ENCODE data around the gene HOXC9.

The HOXC9 gene

DNA sequence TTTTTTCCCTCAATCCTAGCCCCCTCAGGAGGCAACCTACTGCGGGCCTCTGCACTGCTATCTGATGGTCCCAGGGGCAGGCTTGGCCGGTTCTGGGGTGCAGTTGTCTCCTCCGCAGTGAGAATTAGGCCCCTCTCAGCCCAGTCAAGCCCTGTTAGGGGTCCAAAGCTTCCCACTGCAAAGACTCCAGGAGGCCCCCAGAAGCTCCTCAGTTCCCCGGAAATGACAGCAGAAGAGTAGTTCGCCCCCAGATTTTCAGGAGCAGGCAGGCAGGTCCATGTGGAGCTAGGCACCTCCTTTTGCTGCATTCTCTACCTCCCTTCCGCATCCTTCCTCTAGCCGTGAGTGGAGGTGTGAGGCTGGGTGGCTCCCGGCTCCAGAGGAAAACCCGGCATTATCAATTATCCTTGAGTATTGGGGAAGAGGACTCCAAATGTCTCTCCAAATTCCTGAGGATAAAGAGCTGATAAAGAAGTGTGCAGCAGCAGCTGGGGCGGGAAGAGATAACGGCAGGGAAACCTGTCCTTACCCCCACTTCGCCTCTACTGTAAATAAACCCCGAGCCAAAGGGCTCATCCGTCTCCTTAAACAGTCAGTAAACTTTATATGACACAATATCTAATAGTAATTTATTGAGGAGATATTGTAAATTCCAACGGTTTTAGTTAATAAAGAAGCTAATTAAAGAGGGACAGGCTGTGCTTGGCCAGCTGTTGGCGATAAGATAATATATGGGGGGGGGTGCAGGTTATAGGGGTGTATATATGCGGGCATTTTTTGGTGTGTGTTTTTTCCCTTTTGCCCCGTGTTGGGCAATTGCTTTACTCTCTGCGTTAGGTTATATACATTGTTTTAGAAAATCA, 45.9 kb upstream of the HOXC9 start:
- TF ChIP-seq, protein P1, sequence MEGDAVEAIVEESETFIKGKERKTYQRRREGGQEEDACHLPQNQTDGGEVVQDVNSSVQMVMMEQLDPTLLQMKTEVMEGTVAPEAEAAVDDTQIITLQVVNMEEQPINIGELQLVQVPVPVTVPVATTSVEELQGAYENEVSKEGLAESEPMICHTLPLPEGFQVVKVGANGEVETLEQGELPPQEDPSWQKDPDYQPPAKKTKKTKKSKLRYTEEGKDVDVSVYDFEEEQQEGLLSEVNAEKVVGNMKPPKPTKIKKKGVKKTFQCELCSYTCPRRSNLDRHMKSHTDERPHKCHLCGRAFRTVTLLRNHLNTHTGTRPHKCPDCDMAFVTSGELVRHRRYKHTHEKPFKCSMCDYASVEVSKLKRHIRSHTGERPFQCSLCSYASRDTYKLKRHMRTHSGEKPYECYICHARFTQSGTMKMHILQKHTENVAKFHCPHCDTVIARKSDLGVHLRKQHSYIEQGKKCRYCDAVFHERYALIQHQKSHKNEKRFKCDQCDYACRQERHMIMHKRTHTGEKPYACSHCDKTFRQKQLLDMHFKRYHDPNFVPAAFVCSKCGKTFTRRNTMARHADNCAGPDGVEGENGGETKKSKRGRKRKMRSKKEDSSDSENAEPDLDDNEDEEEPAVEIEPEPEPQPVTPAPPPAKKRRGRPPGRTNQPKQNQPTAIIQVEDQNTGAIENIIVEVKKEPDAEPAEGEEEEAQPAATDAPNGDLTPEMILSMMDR (IDR thresholded peaks at IDR 0.05; ENCODE audit: insufficient read depth, missing control alignments): no peak
- DNase-seq (ENCODE audit: insufficient read length, low spot score): no peak
- no peak for FAIRE-seq

DNA sequence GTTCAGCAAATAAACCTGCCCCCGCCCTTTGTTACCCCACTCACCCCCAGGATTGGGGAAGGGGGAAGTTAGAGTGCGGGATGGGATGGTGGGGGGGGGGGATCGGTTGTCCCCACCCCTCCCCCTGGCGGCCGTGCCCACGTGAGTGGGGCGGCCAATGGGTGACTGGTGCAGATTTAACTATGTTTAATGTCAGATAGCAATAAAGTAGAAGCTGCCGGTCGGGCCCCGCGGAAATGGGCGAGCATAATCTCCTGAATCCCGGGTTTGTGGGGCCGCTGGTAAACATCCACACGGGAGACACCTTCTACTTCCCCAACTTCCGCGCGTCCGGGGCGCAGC, 45.3 kb upstream of the HOXC9 start, which contains the start of gene HOXC12:
Gene HOXC12 (plus strand): TSS at position 210 of the 342 bp plus-strand sequence. CDS start 27 bp downstream, at position 237.
- TF ChIP-seq, protein P1 (IDR thresholded peaks at IDR 0.05; ENCODE audit: insufficient read depth, missing control alignments): no peak
- DNase-seq (ENCODE audit: insufficient read length, low spot score) (no peak), FAIRE-seq (no peak)

DNA sequence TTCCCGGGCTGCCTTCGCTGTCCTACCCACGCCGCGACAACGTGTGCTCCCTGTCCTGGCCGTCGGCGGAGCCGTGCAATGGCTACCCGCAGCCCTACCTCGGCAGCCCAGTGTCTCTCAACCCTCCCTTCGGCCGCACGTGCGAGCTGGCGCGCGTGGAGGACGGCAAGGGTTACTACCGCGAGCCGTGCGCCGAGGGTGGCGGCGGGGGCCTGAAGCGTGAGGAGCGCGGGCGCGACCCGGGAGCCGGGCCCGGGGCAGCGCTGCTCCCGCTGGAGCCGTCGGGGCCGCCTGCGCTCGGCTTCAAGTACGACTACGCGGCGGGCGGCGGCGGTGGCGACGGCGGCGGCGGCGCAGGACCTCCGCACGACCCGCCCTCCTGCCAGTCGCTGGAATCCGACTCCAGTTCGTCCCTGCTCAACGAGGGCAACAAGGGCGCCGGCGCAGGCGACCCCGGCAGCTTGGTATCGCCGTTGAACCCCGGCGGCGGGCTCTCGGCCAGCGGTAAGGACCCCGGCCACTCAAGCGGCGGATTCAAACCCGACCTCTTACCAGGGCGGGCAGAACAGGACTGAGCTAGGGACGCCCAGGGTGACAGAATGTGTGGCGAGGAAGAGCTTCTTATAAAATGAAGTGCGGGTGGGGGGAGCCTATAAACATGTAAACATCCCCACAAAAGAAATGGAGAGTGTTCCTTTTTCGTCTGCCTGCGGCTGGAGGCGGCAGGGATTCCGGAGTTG, 44.8 kb upstream of the HOXC9 start:
- FAIRE-seq: no peak
- TF ChIP-seq, protein P1 (IDR thresholded peaks at IDR 0.05; ENCODE audit: insufficient read depth, missing control alignments): no peak

DNA sequence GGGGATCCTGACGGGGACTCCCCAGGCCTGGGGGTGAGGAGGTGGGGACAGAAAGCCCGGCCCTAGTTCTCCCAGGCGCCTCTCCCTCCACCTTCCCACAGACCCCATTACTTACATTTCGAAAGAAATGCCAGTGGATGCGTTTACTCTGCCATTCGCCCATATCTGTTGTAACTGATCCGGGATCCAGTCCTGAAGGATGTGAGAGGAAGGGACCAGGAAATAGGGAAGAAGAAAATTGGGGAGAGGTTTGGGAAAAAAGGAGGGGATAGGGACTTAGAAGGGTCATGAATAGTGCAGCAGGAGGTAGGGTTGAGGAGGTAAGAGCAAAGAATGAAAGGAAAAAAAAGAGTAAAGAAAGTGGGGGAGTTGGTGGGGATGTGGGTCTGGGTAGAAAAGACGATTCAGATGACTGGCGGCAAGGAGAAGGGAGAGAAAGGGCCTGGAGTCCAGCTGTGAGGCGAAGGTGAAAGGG, 44.1 kb upstream of the HOXC9 start:
- TF ChIP-seq, protein P1 (IDR thresholded peaks at IDR 0.05; ENCODE audit: insufficient read depth, missing control alignments): no peak
- FAIRE-seq (no peak), DNase-seq (ENCODE audit: insufficient read length, low spot score) (no peak)

More for the DNA sequence above, 44.8 kb upstream of the HOXC9 start:
- DNase-seq (ENCODE audit: insufficient read length, low spot score): no peak

DNA sequence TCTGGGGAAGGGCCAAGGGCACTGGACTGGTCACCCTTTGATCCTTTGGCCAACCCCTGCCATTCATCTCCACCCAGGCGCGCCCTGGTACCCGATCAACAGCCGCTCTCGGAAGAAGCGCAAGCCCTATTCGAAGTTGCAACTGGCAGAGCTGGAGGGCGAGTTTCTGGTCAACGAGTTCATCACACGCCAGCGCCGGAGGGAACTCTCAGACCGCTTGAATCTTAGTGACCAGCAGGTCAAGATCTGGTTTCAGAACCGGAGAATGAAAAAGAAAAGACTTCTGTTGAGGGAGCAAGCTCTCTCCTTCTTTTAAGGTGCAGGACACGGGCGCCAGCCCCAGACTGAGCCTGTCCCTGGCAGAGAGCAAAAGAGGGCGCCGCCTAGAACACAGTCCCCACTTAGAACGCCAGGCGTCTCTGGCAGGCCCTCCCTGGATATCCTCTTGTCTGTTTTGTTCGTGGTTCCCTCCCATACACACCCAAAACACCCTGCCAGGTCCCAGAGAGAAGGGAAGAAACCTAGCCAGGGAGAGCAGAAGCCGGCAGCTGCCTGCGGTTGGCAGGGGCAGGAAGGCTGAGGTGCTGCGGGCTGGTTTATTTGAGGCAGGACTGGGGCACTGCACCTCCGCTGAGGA, 43.6 kb upstream of the HOXC9 start:
- TF ChIP-seq, protein P1 (IDR thresholded peaks at IDR 0.05; ENCODE audit: insufficient read depth, missing control alignments): no peak
- FAIRE-seq: no peak
- DNase-seq (ENCODE audit: insufficient read length, low spot score): no peak

DNA sequence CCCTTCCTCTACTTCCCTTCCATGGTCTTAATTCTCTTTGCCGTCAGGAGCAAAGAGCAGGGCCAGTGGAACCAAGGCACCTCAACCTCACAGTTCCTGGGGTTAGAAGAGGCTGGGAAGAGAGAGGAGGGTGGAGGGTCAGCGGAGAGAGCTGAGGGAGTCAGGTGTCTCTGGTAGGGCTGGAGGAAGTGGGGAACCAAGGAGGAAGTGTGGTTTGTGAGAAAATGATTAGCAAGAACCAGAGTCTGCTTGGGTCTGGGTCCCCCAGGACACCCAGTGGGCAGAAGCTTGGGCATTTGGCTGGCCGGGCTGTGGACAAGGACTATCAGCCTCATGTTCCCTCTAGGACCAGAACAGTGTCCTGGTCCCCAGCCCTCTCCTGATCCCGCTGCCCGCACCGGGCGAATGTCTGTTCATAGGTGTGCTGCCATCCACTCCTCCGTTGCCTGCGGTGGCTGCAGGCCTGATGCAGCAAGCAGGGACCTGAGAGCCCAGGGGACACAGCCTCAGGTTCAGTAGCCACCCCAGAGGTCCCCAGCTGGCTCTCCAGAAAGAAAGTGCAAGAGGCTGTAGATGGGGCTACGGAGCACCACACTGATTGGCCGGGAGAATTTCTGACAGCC, 42.9 kb upstream of the HOXC9 start:
- no peak for FAIRE-seq
- no peak for DNase-seq (ENCODE audit: insufficient read length, low spot score)
- TF ChIP-seq, protein P1 (IDR thresholded peaks at IDR 0.05; ENCODE audit: insufficient read depth, missing control alignments): no peak

Measured in D721Med (cell line).